ENCODE results near the gene NAA50.

NAA50 gene

DNA sequence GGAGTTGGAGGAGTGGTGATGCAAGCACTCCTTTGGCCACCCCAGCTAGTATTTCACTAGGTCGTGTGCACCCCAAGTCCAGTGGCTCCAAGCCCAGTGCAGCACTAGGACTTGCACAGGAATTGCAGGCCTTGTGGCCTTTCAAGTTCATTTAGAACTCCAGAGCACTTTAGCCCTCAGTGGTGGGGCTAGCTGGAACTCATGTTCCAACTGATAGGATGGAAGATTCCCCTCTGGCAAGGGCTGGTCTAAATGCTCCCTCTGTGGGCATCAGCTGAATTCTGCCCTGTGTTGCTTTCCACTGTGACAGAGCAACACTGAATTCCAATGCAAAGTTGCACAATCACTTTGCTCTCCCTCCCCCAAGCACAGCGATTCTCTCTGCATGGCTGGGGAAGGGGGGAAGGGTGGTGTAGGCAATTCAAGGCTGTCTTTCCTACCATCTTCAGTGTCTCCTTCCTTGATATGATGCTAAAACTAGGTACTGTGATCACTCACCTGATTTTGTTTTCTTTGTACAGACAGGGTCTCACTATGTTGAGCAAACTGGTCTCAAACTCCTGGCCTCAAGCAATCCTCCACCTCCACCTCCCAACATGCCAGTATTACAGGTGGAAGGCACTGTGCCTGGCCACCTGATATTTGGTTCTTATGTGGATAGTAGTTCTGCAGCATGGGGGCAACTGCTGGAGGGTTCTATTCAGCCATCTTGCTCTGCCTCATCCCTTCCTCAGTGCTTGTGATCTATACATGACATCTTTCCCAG, 59.9 kb downstream of the NAA50 start:
- no peak for DNase-seq (ENCODE audit: low read depth)

DNA sequence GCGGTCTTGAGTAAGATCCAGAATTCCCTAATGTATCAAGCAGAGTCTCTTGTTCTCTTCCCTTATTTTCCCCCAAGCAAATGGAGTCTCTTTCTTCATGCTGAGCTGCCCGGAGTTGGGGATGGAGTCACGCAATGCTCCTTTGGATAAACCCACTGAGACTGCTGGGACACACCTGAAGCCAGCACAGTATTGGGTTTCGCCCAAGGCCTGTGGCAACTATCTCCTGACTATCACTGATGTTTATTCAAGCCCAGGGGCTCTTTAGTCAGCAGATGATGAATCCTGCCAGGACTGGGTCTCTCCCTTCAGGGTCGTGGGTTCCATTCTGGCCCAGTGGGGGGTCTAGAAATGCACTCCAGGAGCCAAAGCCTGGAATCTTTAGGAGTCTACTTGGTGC, 60.9 kb downstream of the NAA50 start:
- DNase-seq (ENCODE audit: low read depth): no peak

- DNase-seq (ENCODE audit: low read depth): no peak
Observed at GRCh38 chr3:113684271-113684819, 61.7 kb downstream of the NAA50 start.

- DNase-seq (ENCODE audit: low read depth): no peak
Observed at GRCh38 chr3:113678773-113679172, 67.3 kb downstream of the NAA50 start.

DNA sequence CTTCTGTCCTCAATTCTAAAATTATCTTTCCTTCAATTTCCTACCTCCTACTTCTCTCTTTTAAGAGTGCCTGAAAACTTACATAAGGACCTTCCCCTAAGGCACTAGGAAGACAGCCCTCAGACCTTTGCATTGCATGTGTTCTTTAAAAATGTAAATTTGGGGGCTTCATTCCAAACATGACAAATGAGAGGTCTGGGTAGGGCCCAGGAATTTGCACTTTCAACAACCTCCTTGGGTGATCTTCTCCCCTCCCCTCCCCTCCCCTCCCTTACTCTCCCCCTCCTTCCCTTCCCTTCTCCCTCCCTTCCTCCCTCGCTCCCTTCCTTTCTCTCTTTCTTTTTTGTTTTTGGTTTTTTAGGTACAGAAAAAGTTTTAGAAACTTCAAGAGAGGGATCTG, 68.3 kb downstream of the NAA50 start:
- no peak for DNase-seq (ENCODE audit: low read depth)

GRCh38 chr3:113676261-113676660, 69.8 kb downstream of the NAA50 start:
- DNase-seq (ENCODE audit: low read depth): no peak

GRCh38 chr3:113673593-113673992, 72.5 kb downstream of the NAA50 start:
- no peak for DNase-seq (ENCODE audit: low read depth)

DNA sequence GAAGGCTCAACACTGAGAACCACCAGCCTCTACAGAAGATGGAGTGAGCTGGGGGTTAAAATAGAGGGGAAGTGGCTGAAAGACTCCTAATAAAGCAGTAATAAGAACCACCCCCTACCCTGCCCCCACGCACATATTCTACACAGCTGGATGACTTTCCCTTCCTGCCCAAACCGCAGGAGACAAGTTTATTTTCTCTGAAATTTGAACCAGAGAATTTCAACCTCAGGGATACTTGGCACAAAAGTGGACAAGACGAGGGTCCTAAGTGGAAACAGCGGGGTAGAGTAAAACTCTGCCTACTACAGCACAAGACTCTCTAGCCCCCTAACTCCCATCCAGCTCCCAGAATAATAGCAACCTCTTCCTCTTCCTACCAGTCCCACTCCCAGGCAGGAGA, 78.0 kb downstream of the NAA50 start:
- no peak for DNase-seq (ENCODE audit: low read depth)

Measured in activated T-cell treated with anti-CD3 and anti-CD28 coated beads for 24 hours (primary cell).